ENCODE results near the gene PUS1.

Gene PUS1

GRCh38 chr12:131896080-131896810 lies 32.8 kb upstream of the PUS1 start:
- in situ Hi-C loops (cut with MboI; ENCODE audit: low sequenced_read_pairs) = no loop called here
- Histone ChIP-seq H3K4me1 (peaks cover 9% of the 10 kb centered on the region; the same call in 1 of the 2 replicates), H3K36me3 (replicated peaks) (no peaks in the 10 kb centered on the region; the same call in 1 of the 2 replicates), H3K9me3 (no peaks in the 10 kb centered on the region), H3K27me3 (ENCODE audit: low read depth) (no peaks in the 10 kb centered on the region), H3K4me3 (peak overlapping the region; percentile 45)
- DNase-seq (ENCODE audit: low spot score in 2 of 2) = peak; percentile 69 to 88

- in situ Hi-C loops (cut with MboI; ENCODE audit: low sequenced_read_pairs) = no loop called here
- Histone ChIP-seq H3K4me3 (no peak overlapping the region), H3K4me1 (peaks cover 9% of the 10 kb centered on the region; the same call in 1 of the 2 replicates)
These were observed 32.2 kb upstream of the PUS1 start for GRCh38 chr12:131896811-131897270.

GRCh38 chr12:131897276-131897675 lies 31.8 kb upstream of the PUS1 start:
- no peak for DNase-seq (ENCODE audit: low spot score in 2 of 2)
- peaks cover 9% of the 10 kb centered on the region; the same call in 1 of the 2 replicates for H3K4me1 ChIP-seq
- no peaks in the 10 kb centered on the region for H3K9me3 ChIP-seq
- H3K4me3 ChIP-seq = no peak overlapping the region
- in situ Hi-C loops (cut with MboI; ENCODE audit: low sequenced_read_pairs) = no loop called here
- no peaks in the 10 kb centered on the region for H3K27me3 ChIP-seq (ENCODE audit: low read depth)
- no peaks in the 10 kb centered on the region; the same call in 1 of the 2 replicates for H3K36me3 ChIP-seq (replicated peaks)

More at GRCh38 chr12:131896811-131897270, 32.2 kb upstream of the PUS1 start:
- DNase-seq (ENCODE audit: low spot score in 2 of 2) = no peak
- Histone ChIP-seq H3K36me3 (replicated peaks) (no peaks in the 10 kb centered on the region; the same call in 1 of the 2 replicates), H3K9me3 (no peaks in the 10 kb centered on the region), H3K27me3 (ENCODE audit: low read depth) (no peaks in the 10 kb centered on the region)

- DNase-seq (ENCODE audit: low spot score in 2 of 2) = no peak
- no peaks in the 10 kb centered on the region for H3K27me3 ChIP-seq (ENCODE audit: low read depth)
- H3K36me3 ChIP-seq (replicated peaks) = no peaks in the 10 kb centered on the region; the same call in 1 of the 2 replicates
- H3K4me3 ChIP-seq = no peak overlapping the region
- H3K4me1 ChIP-seq = peaks cover 9% of the 10 kb centered on the region; the same call in 1 of the 2 replicates
- H3K9me3 ChIP-seq = no peaks in the 10 kb centered on the region
- in situ Hi-C loops (cut with MboI; ENCODE audit: low sequenced_read_pairs) = no loop called here
These were observed 31.2 kb upstream of the PUS1 start for GRCh38 chr12:131897875-131898274.

GRCh38 chr12:131900397-131900796 lies 28.7 kb upstream of the PUS1 start:
- in situ Hi-C loops (cut with MboI; ENCODE audit: low sequenced_read_pairs) = no loop called here
- H3K27me3 ChIP-seq (ENCODE audit: low read depth) = no peaks in the 10 kb centered on the region
- H3K36me3 ChIP-seq (replicated peaks) = no peaks in the 10 kb centered on the region; the same call in 1 of the 2 replicates
- no peak overlapping the region for H3K4me3 ChIP-seq
- no peak for DNase-seq (ENCODE audit: low spot score in 2 of 2)
- no peaks in the 10 kb centered on the region for H3K9me3 ChIP-seq
- H3K4me1 ChIP-seq = peaks cover 9% of the 10 kb centered on the region; the same call in 1 of the 2 replicates

- in situ Hi-C loops (cut with MboI; ENCODE audit: low sequenced_read_pairs) = no loop called here
- no peaks in the 10 kb centered on the region for H3K4me1 ChIP-seq
- H3K4me3 ChIP-seq = no peak overlapping the region
- DNase-seq (ENCODE audit: low spot score in 2 of 2) = no peak
- H3K27me3 ChIP-seq (ENCODE audit: low read depth) = no peaks in the 10 kb centered on the region
- H3K9me3 ChIP-seq = no peaks in the 10 kb centered on the region
- H3K36me3 ChIP-seq (replicated peaks) = no peaks in the 10 kb centered on the region; the same call in 1 of the 2 replicates
These were observed 27.4 kb upstream of the PUS1 start for GRCh38 chr12:131901431-131902331.

GRCh38 chr12:131902332-131903241 lies 26.5 kb upstream of the PUS1 start:
- H3K4me3 ChIP-seq = no peak overlapping the region
- DNase-seq (ENCODE audit: low spot score in 2 of 2) = no peak
- H3K36me3 ChIP-seq (replicated peaks) = no peaks in the 10 kb centered on the region
- H3K27me3 ChIP-seq (ENCODE audit: low read depth) = no peaks in the 10 kb centered on the region
- no peaks in the 10 kb centered on the region for H3K4me1 ChIP-seq
- no peaks in the 10 kb centered on the region for H3K9me3 ChIP-seq
- in situ Hi-C loops (cut with MboI; ENCODE audit: low sequenced_read_pairs) = no loop called here

GRCh38 chr12:131903270-131904255 lies 25.5 kb upstream of the PUS1 start:
- Histone ChIP-seq H3K36me3 (replicated peaks) (peaks cover 3% of the 10 kb centered on the region; the same call in 1 of the 2 replicates), H3K9me3 (no peaks in the 10 kb centered on the region), H3K4me1 (no peaks in the 10 kb centered on the region), H3K4me3 (no peak overlapping the region), H3K27me3 (ENCODE audit: low read depth) (no peaks in the 10 kb centered on the region)
- DNase-seq (ENCODE audit: low spot score in 2 of 2) = no peak
- in situ Hi-C loops (cut with MboI; ENCODE audit: low sequenced_read_pairs) = no loop called here

GRCh38 chr12:131904346-131904745 lies 24.7 kb upstream of the PUS1 start:
- no peaks in the 10 kb centered on the region for H3K9me3 ChIP-seq
- no peaks in the 10 kb centered on the region for H3K27me3 ChIP-seq (ENCODE audit: low read depth)
- no peak overlapping the region for H3K4me3 ChIP-seq
- DNase-seq (ENCODE audit: low spot score in 2 of 2) = no peak
- in situ Hi-C loops (cut with MboI; ENCODE audit: low sequenced_read_pairs) = no loop called here
- peaks cover 9% of the 10 kb centered on the region; the same call in 1 of the 2 replicates for H3K36me3 ChIP-seq (replicated peaks)
- no peaks in the 10 kb centered on the region for H3K4me1 ChIP-seq

- H3K4me1 ChIP-seq = no peaks in the 10 kb centered on the region
- in situ Hi-C loops (cut with MboI; ENCODE audit: low sequenced_read_pairs) = no loop called here
- no peaks in the 10 kb centered on the region for H3K27me3 ChIP-seq (ENCODE audit: low read depth)
- H3K9me3 ChIP-seq = no peaks in the 10 kb centered on the region
- no peak overlapping the region for H3K4me3 ChIP-seq
- no peak for DNase-seq (ENCODE audit: low spot score in 2 of 2)
- peaks cover 9% of the 10 kb centered on the region; the same call in 1 of the 2 replicates for H3K36me3 ChIP-seq (replicated peaks)
These were observed 23.9 kb upstream of the PUS1 start for GRCh38 chr12:131905081-131905629.

- Histone ChIP-seq H3K4me3 (no peak overlapping the region), H3K4me1 (no peaks in the 10 kb centered on the region), H3K9me3 (no peaks in the 10 kb centered on the region), H3K36me3 (replicated peaks) (peaks cover 9% of the 10 kb centered on the region), H3K27me3 (ENCODE audit: low read depth) (no peaks in the 10 kb centered on the region)
- DNase-seq (ENCODE audit: low spot score in 2 of 2) = no peak
- in situ Hi-C loops (cut with MboI; ENCODE audit: low sequenced_read_pairs) = no loop called here
These were observed 23.4 kb upstream of the PUS1 start for GRCh38 chr12:131905630-131906091.

Measured in HAP-1 (cell line).